Measurements from ENCODE around the gene SIDT1. TPM values are rescaled to one million over a fixed set of nuclear protein-coding genes. Genes with fewer than 3 reads are reported as not detected.

The SIDT1 gene
- total and polyA plus RNA-seq, 12 donors = 0.32 to 2.4 (median 0.77) TPM

- 73% methylated on average over 3 of the region's 3 CpGs for WGBS, 2 donors
- H3K27ac ChIP-seq = peak overlapping the region in 3 of 10 donors; percentile 19 to 47 (median 43)
- intact Hi-C loops (cut with DNase I) = no loop called here
- H3K36me3 ChIP-seq = peaks cover 0 to 30% (median 2%) of the 10 kb centered on the region in 9 donors
- H3K9me3 ChIP-seq = no peaks in the 10 kb centered on the region
- no peak for DNase-seq
- H3K27me3 ChIP-seq = no peaks in the 10 kb centered on the region
- peaks cover 0 to 21% (median 4%) of the 10 kb centered on the region in 9 donors for H3K4me1 ChIP-seq
- no peak overlapping the region for H3K4me3 ChIP-seq
- TF ChIP-seq CTCF (IDR thresholded peaks at IDR 0.05) = no peak
- peak; percentile 35 to 79 (median 60) for ATAC-seq
Observed at GRCh38 chr3:113654851-113655250, 122.5 kb downstream of the SIDT1 start.

- no peak overlapping the region for H3K4me3 ChIP-seq
- no peak overlapping the region for H3K27ac ChIP-seq
- WGBS, 2 donors = 96 to 99% methylated on average over 3 of the region's 3 CpGs
- intact Hi-C loops (cut with DNase I) = no loop called here
- TF ChIP-seq CTCF (IDR thresholded peaks at IDR 0.05) = no peak
- no peaks in the 10 kb centered on the region for H3K27me3 ChIP-seq
- DNase-seq = no peak
- peaks cover 0 to 62% (median 15%) of the 10 kb centered on the region in 9 donors for H3K36me3 ChIP-seq
- peaks cover 0 to 38% (median 4%) of the 10 kb centered on the region in 9 donors for H3K4me1 ChIP-seq
- ATAC-seq = no peak
- H3K9me3 ChIP-seq = no peaks in the 10 kb centered on the region
Observed at GRCh38 chr3:113658107-113658506, 125.8 kb downstream of the SIDT1 start.

- no peak for TF ChIP-seq CTCF (IDR thresholded peaks at IDR 0.05)
- Histone ChIP-seq H3K4me3 (no peak overlapping the region), H3K27ac (peak overlapping the region in 1 of 10 donors; percentile 19), H3K27me3 (no peaks in the 10 kb centered on the region), H3K9me3 (no peaks in the 10 kb centered on the region), H3K36me3 (peaks cover 0 to 72% (median 15%) of the 10 kb centered on the region in 9 donors), H3K4me1 (peaks cover 0 to 37% (median 4%) of the 10 kb centered on the region in 9 donors)
- ATAC-seq (no peak), DNase-seq (no peak)
- intact Hi-C loops (cut with DNase I) = no loop called here
- 90 to 98% methylated on average over 1 of the region's 1 CpG for WGBS, 2 donors
Observed at GRCh38 chr3:113659101-113659541, 126.8 kb downstream of the SIDT1 start.

- H3K27me3 ChIP-seq = no peaks in the 10 kb centered on the region
- peaks cover 0 to 30% (median 3%) of the 10 kb centered on the region in 9 donors for H3K4me1 ChIP-seq
- H3K36me3 ChIP-seq = peaks cover 0 to 81% (median 15%) of the 10 kb centered on the region in 9 donors
- H3K4me3 ChIP-seq = no peak overlapping the region
- intact Hi-C loops (cut with DNase I) = no loop called here
- ATAC-seq = peak in 1 of 8 donors; percentile 38
- H3K27ac ChIP-seq = peak overlapping the region in 7 of 10 donors; percentile 40 to 78 (median 71)
- H3K9me3 ChIP-seq = no peaks in the 10 kb centered on the region
- WGBS, 2 donors = 54 to 62% methylated on average over 1 of the region's 1 CpG
- DNase-seq = no peak
- no peak for TF ChIP-seq CTCF (IDR thresholded peaks at IDR 0.05)
Observed at GRCh38 chr3:113659996-113660395, 127.6 kb downstream of the SIDT1 start.

Measured in heart right ventricle (tissue), 16 donors.